ENCODE measurements around the gene RWDD3.

Gene RWDD3

DNA sequence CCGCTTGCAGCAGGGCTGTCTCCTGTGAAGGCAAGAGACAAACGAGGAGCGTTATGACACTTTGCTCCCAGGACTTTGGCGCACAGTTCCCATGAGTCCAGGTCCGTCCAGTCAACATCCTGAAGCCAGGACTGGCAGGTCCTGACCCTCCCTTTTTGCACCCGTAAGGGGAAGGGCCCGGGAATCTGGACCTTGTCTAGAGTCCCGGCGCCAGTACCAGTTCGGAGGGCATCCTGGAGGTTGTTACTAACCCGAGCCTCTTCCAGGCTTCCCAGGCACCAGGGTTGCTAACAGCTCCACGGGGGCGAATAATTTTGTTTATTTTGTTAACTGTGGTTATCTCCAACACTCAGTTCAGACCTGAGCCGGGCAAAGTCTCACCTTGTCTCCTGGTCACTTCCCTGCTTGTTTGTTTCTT lies 682 bp upstream of the RWDD3 start:
- H3K4me3 ChIP-seq (ENCODE audit: control insufficient read depth, low read depth, low read length) = peak overlapping the region; percentile 59
- peak; percentile 33 for DNase-seq (ENCODE audit: low read depth)
- TF ChIP-seq, protein P1, sequence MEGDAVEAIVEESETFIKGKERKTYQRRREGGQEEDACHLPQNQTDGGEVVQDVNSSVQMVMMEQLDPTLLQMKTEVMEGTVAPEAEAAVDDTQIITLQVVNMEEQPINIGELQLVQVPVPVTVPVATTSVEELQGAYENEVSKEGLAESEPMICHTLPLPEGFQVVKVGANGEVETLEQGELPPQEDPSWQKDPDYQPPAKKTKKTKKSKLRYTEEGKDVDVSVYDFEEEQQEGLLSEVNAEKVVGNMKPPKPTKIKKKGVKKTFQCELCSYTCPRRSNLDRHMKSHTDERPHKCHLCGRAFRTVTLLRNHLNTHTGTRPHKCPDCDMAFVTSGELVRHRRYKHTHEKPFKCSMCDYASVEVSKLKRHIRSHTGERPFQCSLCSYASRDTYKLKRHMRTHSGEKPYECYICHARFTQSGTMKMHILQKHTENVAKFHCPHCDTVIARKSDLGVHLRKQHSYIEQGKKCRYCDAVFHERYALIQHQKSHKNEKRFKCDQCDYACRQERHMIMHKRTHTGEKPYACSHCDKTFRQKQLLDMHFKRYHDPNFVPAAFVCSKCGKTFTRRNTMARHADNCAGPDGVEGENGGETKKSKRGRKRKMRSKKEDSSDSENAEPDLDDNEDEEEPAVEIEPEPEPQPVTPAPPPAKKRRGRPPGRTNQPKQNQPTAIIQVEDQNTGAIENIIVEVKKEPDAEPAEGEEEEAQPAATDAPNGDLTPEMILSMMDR (conservative IDR thresholded peaks at IDR 0.05; ENCODE audit: control insufficient read depth, insufficient read depth, low read depth, low read length) = no peak

DNA sequence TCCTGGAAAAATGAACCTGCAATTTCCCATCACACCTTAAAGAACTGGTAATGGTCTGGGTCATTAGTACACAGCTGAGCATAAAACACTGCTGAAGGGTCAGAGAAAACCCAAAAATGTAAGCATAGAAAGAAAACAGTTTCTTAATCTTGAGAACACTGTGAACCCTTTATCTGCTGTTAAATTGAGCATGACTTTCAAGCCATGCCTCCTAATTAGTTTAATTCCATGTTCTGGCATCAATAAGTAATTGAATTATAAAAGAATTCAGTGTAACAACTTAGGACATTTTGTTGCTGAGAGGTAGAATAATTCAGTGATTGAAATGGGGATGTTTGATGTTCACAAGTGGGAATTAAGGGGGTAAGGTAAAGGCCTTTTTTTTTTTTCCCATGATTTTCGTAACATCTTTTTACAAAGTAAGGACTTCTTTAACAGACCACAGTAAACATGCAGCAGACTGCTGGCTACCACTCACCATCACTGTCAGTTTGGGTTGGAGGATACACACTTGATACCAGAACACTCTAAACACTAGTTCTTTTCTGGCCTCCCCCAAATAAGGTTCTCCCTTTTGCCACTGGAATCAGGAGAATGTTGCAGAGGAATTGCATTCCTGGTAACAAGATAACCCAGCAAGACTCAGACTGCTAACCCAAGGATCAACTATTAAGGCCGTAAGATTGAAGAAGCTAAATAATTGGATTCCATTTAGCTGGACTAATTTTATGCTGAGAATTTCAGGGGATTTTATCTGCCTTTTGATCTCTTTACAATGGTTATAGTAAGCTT lies 3.0 kb downstream of the RWDD3 start:
- no peak overlapping the region for H3K4me3 ChIP-seq (ENCODE audit: control insufficient read depth, low read depth, low read length)
- TF ChIP-seq, protein P1 (conservative IDR thresholded peaks at IDR 0.05; ENCODE audit: control insufficient read depth, insufficient read depth, low read depth, low read length) = no peak
- no peak for DNase-seq (ENCODE audit: low read depth)

DNA sequence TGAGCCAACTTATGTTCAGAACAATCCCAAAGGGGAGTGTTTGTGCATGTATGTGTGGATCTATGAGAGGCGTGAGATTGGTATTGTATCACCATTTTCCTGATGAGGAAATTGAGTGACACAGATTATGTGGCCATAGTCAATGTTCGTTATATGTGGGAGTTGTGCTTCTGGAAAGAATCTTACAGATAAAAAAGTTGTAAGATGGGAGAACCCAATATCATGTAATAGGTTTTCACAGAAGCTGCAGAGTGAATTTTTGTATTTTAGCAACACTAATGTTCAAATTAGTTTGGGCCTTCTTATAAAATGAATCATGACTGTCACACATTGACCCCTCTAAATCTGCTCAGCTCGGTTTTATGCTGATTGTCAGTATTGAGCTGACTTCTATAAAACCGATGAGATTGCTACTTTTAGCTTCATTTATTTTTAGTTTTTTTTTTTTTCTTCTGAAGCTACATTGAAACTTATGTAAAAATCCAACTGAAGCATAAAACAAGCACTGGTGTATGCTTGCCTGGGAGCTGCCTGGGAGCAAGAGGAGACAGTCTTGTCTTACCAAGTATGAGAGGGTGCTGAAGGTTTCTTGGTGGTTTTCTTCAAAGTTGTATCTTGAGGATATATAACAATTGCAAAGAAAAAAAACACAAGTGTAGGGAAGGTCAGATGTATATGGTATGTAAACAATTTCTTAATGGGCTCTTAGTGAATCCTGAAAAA lies 4.1 kb downstream of the RWDD3 start:
- TF ChIP-seq, protein P1 (conservative IDR thresholded peaks at IDR 0.05; ENCODE audit: control insufficient read depth, insufficient read depth, low read depth, low read length) = no peak
- no peak for DNase-seq (ENCODE audit: low read depth)
- no peak overlapping the region for H3K4me3 ChIP-seq (ENCODE audit: control insufficient read depth, low read depth, low read length)

DNA sequence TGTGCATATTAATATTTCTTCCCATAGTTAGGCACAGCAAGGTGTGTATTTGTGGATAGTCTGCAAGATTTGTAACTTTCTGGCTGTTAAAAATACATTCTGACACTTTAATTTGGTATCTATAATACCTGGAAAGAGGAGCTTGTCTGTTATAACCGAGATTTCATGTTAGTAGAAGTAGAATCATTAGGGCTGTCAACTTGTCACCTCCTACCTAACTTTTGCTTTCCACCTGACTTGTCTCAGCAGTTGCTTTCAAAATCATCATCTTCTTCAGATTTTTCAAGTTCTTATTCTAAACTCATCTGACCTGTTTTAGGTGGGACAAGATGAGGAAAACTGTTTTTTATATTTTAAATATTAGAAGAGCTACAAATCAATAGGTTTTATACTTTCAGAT lies 11.0 kb downstream of the RWDD3 start:
- no peak overlapping the region for H3K4me3 ChIP-seq (ENCODE audit: control insufficient read depth, low read depth, low read length)
- no peak for DNase-seq (ENCODE audit: low read depth)
- TF ChIP-seq, protein P1 (conservative IDR thresholded peaks at IDR 0.05; ENCODE audit: control insufficient read depth, insufficient read depth, low read depth, low read length) = no peak

DNA sequence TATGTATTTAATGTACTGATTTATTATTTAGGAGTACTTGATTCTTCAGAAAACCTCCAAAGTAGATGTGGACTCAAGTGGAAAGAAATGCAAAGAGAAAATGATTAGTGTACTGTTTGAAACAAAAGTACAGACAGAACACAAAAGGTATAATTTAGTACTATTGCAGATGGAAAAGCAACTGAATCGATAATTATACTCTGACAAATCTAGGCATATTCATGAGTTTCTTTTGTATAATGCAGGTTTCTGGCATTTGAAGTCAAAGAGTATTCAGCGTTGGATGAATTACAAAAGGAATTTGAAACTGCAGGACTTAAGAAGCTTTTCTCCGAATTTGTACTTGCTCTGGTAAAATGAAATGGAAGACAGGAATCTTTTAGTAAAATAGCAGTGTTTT lies 12.5 kb downstream of the RWDD3 start:
- DNase-seq (ENCODE audit: low read depth) = no peak
- H3K4me3 ChIP-seq (ENCODE audit: control insufficient read depth, low read depth, low read length) = no peak overlapping the region
- TF ChIP-seq, protein P1 (conservative IDR thresholded peaks at IDR 0.05; ENCODE audit: control insufficient read depth, insufficient read depth, low read depth, low read length) = no peak

DNA sequence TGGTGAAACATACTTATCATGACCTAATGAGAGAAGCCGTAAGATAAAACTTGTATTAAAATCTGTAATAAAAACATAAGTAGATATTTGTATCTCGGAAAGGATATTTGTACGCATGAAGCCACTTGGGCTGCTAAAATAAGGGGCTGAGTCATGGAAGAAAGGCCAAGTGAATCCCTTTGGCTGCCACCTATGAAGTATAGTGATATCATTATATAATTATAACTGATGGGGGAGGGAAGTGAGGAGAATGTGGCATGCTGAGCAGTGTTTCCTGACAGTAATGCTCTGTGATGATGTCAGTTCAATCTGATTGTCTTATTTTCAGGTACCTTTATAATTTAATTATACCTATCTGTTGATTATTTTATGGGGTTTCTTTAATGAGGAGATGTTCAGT lies 13.6 kb downstream of the RWDD3 start:
- DNase-seq (ENCODE audit: low read depth) = no peak
- TF ChIP-seq, protein P1 (conservative IDR thresholded peaks at IDR 0.05; ENCODE audit: control insufficient read depth, insufficient read depth, low read depth, low read length) = no peak
- H3K4me3 ChIP-seq (ENCODE audit: control insufficient read depth, low read depth, low read length) = no peak overlapping the region
